ENCODE results near the gene METAP2. TPM values are rescaled to one million over a fixed set of nuclear protein-coding genes. Genes with fewer than 3 reads are reported as not detected.
"Not testable (repeated sequence)": the region's sequence is repeated elsewhere in the genome, so short reads cannot be mapped to it uniquely, and the experiment has no call there.

METAP2 gene
- total RNA-seq, 1 donor from 2014 or later: 55.8 TPM

- no peaks in the 10 kb centered on the region for H3K27me3 ChIP-seq (ENCODE audit: control insufficient read depth in 3 of 3, insufficient read depth in 3 of 3, low read length in 3 of 3)
- H3K9ac ChIP-seq (ENCODE audit: low read depth in 1 of 3, low read length in 3 of 3): no peak overlapping the region
- no peak overlapping the region for H3K4me3 ChIP-seq (ENCODE audit: low read length in 3 of 3)
- peaks cover 5 to 19% (median 11%) of the 10 kb centered on the region in 3 donors for H3K4me1 ChIP-seq (ENCODE audit: control insufficient read depth in 3 of 3, insufficient read depth in 3 of 3, low read length in 3 of 3)
- H3K9me3 ChIP-seq (ENCODE audit: control insufficient read depth in 3 of 3, low read length in 3 of 3): no peaks in the 10 kb centered on the region
- H3K27ac ChIP-seq (ENCODE audit: low read depth, low read length): no peak overlapping the region
- peaks cover 9 to 36% (median 23%) of the 10 kb centered on the region in 3 donors for H3K36me3 ChIP-seq (ENCODE audit: control insufficient read depth in 3 of 3, insufficient read depth in 3 of 3, low read length in 3 of 3)
These were observed 7.9 kb downstream of the METAP2 start for GRCh38 chr12:95481888-95482287.

- Histone ChIP-seq H3K4me1 (ENCODE audit: control insufficient read depth in 3 of 3, insufficient read depth in 3 of 3, low read length in 3 of 3) (peaks cover 5 to 17% (median 11%) of the 10 kb centered on the region in 3 donors), H3K36me3 (ENCODE audit: control insufficient read depth in 3 of 3, insufficient read depth in 3 of 3, low read length in 3 of 3) (peaks cover 8 to 36% (median 27%) of the 10 kb centered on the region in 3 donors)
- H3K9ac ChIP-seq (ENCODE audit: low read depth in 1 of 3, low read length in 3 of 3); H3K27me3 ChIP-seq (ENCODE audit: control insufficient read depth in 3 of 3, insufficient read depth in 3 of 3, low read length in 3 of 3); H3K9me3 ChIP-seq (ENCODE audit: control insufficient read depth in 3 of 3, low read length in 3 of 3); H3K4me3 ChIP-seq (ENCODE audit: low read length in 3 of 3); H3K27ac ChIP-seq (ENCODE audit: low read depth, low read length): not testable (repeated sequence)
These were observed 8.6 kb downstream of the METAP2 start for GRCh38 chr12:95482564-95482963.

GRCh38 chr12:95484524-95484923 is 10.6 kb downstream of the METAP2 start:
- Histone ChIP-seq H3K27ac (ENCODE audit: low read depth, low read length) (no peak overlapping the region), H3K36me3 (ENCODE audit: control insufficient read depth in 3 of 3, insufficient read depth in 3 of 3, low read length in 3 of 3) (peaks cover 7 to 25% (median 13%) of the 10 kb centered on the region in 3 donors), H3K4me3 (ENCODE audit: low read length in 3 of 3) (no peak overlapping the region), H3K9ac (ENCODE audit: low read depth in 1 of 3, low read length in 3 of 3) (no peak overlapping the region), H3K27me3 (ENCODE audit: control insufficient read depth in 3 of 3, insufficient read depth in 3 of 3, low read length in 3 of 3) (no peaks in the 10 kb centered on the region), H3K9me3 (ENCODE audit: control insufficient read depth in 3 of 3, low read length in 3 of 3) (no peaks in the 10 kb centered on the region), H3K4me1 (ENCODE audit: control insufficient read depth in 3 of 3, insufficient read depth in 3 of 3, low read length in 3 of 3) (peaks cover 5 to 9% (median 6%) of the 10 kb centered on the region in 3 donors)

- Histone ChIP-seq H3K27ac (ENCODE audit: low read depth, low read length) (no peak overlapping the region), H3K27me3 (ENCODE audit: control insufficient read depth in 3 of 3, insufficient read depth in 3 of 3, low read length in 3 of 3) (no peaks in the 10 kb centered on the region), H3K9ac (ENCODE audit: low read depth in 1 of 3, low read length in 3 of 3) (no peak overlapping the region), H3K36me3 (ENCODE audit: control insufficient read depth in 3 of 3, insufficient read depth in 3 of 3, low read length in 3 of 3) (peaks cover 13 to 29% (median 15%) of the 10 kb centered on the region in 3 donors), H3K9me3 (ENCODE audit: control insufficient read depth in 3 of 3, low read length in 3 of 3) (no peaks in the 10 kb centered on the region), H3K4me1 (ENCODE audit: control insufficient read depth in 3 of 3, insufficient read depth in 3 of 3, low read length in 3 of 3) (no peaks in the 10 kb centered on the region), H3K4me3 (ENCODE audit: low read length in 3 of 3) (no peak overlapping the region)
These were observed 13.1 kb downstream of the METAP2 start for GRCh38 chr12:95487024-95487423.

- no peaks in the 10 kb centered on the region for H3K4me1 ChIP-seq (ENCODE audit: control insufficient read depth in 3 of 3, insufficient read depth in 3 of 3, low read length in 3 of 3)
- H3K27ac ChIP-seq (ENCODE audit: low read depth, low read length): no peak overlapping the region
- no peaks in the 10 kb centered on the region for H3K9me3 ChIP-seq (ENCODE audit: control insufficient read depth in 3 of 3, low read length in 3 of 3)
- H3K4me3 ChIP-seq (ENCODE audit: low read length in 3 of 3): no peak overlapping the region
- no peaks in the 10 kb centered on the region for H3K27me3 ChIP-seq (ENCODE audit: control insufficient read depth in 3 of 3, insufficient read depth in 3 of 3, low read length in 3 of 3)
- H3K9ac ChIP-seq (ENCODE audit: low read depth in 1 of 3, low read length in 3 of 3): no peak overlapping the region
- peaks cover 19 to 32% (median 22%) of the 10 kb centered on the region in 3 donors for H3K36me3 ChIP-seq (ENCODE audit: control insufficient read depth in 3 of 3, insufficient read depth in 3 of 3, low read length in 3 of 3)
These were observed 18.5 kb downstream of the METAP2 start for GRCh38 chr12:95492462-95492861.

DNA sequence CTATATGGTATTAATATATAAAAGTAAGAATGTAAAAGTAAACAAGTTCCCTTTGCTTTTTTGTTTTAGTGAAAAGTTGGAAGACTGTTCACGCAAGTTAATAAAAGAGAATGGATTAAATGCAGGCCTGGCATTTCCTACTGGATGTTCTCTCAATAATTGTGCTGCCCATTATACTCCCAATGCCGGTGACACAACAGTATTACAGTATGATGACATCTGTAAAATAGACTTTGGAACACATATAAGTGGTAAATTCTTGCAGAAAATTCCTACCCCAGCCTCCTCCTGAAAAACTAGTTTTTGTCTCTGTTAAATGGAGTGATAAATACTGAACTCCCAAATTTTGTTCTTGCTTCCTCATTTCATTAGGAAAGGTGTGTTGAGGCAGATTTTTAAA is 20.9 kb downstream of the METAP2 start:
- no peaks in the 10 kb centered on the region for H3K27me3 ChIP-seq (ENCODE audit: control insufficient read depth in 3 of 3, insufficient read depth in 3 of 3, low read length in 3 of 3)
- no peak overlapping the region for H3K27ac ChIP-seq (ENCODE audit: low read depth, low read length)
- H3K4me1 ChIP-seq (ENCODE audit: control insufficient read depth in 3 of 3, insufficient read depth in 3 of 3, low read length in 3 of 3): no peaks in the 10 kb centered on the region
- no peak overlapping the region for H3K9ac ChIP-seq (ENCODE audit: low read depth in 1 of 3, low read length in 3 of 3)
- no peak overlapping the region for H3K4me3 ChIP-seq (ENCODE audit: low read length in 3 of 3)
- peaks cover 0 to 2% (median 0%) of the 10 kb centered on the region in 3 donors for H3K9me3 ChIP-seq (ENCODE audit: control insufficient read depth in 3 of 3, low read length in 3 of 3)
- H3K36me3 ChIP-seq (ENCODE audit: control insufficient read depth in 3 of 3, insufficient read depth in 3 of 3, low read length in 3 of 3): peaks cover 20 to 45% (median 40%) of the 10 kb centered on the region in 3 donors

DNA sequence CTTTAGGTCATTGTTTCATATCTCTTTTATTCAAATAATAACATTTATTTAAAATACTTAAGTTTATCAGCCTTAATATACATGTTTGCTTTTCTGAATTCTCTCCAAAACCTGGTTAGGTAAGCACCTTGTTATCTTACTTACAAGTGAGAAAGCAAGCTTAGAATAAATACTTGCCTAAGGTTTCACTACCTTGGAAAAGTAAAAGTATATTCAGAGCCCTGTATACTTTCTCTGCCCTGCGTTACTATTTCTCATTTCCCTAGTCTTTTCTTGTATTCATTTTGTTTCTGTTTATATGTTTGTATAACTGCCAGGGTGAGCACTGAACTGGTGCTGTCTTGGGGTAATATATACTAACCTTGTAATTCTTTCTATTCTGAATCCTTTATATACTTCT is 21.5 kb downstream of the METAP2 start:
- H3K9me3 ChIP-seq (ENCODE audit: control insufficient read depth in 3 of 3, low read length in 3 of 3): peaks cover 0 to 2% (median 0%) of the 10 kb centered on the region in 3 donors
- H3K27ac ChIP-seq (ENCODE audit: low read depth, low read length): no peak overlapping the region
- no peaks in the 10 kb centered on the region for H3K27me3 ChIP-seq (ENCODE audit: control insufficient read depth in 3 of 3, insufficient read depth in 3 of 3, low read length in 3 of 3)
- peaks cover 20 to 45% (median 40%) of the 10 kb centered on the region in 3 donors for H3K36me3 ChIP-seq (ENCODE audit: control insufficient read depth in 3 of 3, insufficient read depth in 3 of 3, low read length in 3 of 3)
- H3K4me3 ChIP-seq (ENCODE audit: low read length in 3 of 3): no peak overlapping the region
- no peak overlapping the region for H3K9ac ChIP-seq (ENCODE audit: low read depth in 1 of 3, low read length in 3 of 3)
- no peaks in the 10 kb centered on the region for H3K4me1 ChIP-seq (ENCODE audit: control insufficient read depth in 3 of 3, insufficient read depth in 3 of 3, low read length in 3 of 3)

DNA sequence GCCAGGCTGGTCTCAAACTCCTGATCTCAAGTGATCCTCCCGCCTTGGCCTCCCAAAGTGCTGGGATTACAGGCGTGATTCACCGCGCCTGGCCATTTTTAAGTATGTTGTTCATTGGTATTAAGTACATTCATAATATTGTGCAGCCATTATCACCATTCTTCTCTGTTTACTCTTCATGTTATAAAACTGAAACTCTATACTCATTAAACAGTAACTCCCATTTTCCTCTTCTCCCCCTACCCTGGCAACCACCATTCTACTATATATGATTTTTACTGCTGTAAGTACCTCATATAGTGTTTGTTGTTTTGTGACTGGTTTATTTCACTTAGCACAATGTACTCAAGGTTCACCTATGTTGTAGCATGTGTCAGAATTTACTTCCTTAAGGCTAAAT is 23.1 kb downstream of the METAP2 start:
- Histone ChIP-seq H3K36me3 (ENCODE audit: control insufficient read depth in 3 of 3, insufficient read depth in 3 of 3, low read length in 3 of 3) (peaks cover 14 to 36% (median 35%) of the 10 kb centered on the region in 3 donors), H3K9me3 (ENCODE audit: control insufficient read depth in 3 of 3, low read length in 3 of 3) (peaks cover 0 to 2% (median 0%) of the 10 kb centered on the region in 3 donors), H3K27me3 (ENCODE audit: control insufficient read depth in 3 of 3, insufficient read depth in 3 of 3, low read length in 3 of 3) (no peaks in the 10 kb centered on the region), H3K9ac (ENCODE audit: low read depth in 1 of 3, low read length in 3 of 3) (no peak overlapping the region), H3K4me3 (ENCODE audit: low read length in 3 of 3) (no peak overlapping the region), H3K27ac (ENCODE audit: low read depth, low read length) (no peak overlapping the region), H3K4me1 (ENCODE audit: control insufficient read depth in 3 of 3, insufficient read depth in 3 of 3, low read length in 3 of 3) (no peaks in the 10 kb centered on the region)

- Histone ChIP-seq H3K27me3 (ENCODE audit: control insufficient read depth in 3 of 3, insufficient read depth in 3 of 3, low read length in 3 of 3) (no peaks in the 10 kb centered on the region), H3K9ac (ENCODE audit: low read depth in 1 of 3, low read length in 3 of 3) (no peak overlapping the region), H3K4me1 (ENCODE audit: control insufficient read depth in 3 of 3, insufficient read depth in 3 of 3, low read length in 3 of 3) (no peaks in the 10 kb centered on the region), H3K9me3 (ENCODE audit: control insufficient read depth in 3 of 3, low read length in 3 of 3) (peaks cover 0 to 2% (median 0%) of the 10 kb centered on the region in 3 donors), H3K4me3 (ENCODE audit: low read length in 3 of 3) (no peak overlapping the region), H3K36me3 (ENCODE audit: control insufficient read depth in 3 of 3, insufficient read depth in 3 of 3, low read length in 3 of 3) (peaks cover 17 to 43% (median 40%) of the 10 kb centered on the region in 3 donors), H3K27ac (ENCODE audit: low read depth, low read length) (no peak overlapping the region)
These were observed 25.0 kb downstream of the METAP2 start for GRCh38 chr12:95498968-95499367.

GRCh38 chr12:95499772-95500171 is 25.8 kb downstream of the METAP2 start:
- Histone ChIP-seq H3K4me1 (ENCODE audit: control insufficient read depth in 3 of 3, insufficient read depth in 3 of 3, low read length in 3 of 3) (no peaks in the 10 kb centered on the region), H3K9me3 (ENCODE audit: control insufficient read depth in 3 of 3, low read length in 3 of 3) (peaks cover 0 to 2% (median 0%) of the 10 kb centered on the region in 3 donors), H3K4me3 (ENCODE audit: low read length in 3 of 3) (no peak overlapping the region), H3K36me3 (ENCODE audit: control insufficient read depth in 3 of 3, insufficient read depth in 3 of 3, low read length in 3 of 3) (peaks cover 22 to 51% (median 43%) of the 10 kb centered on the region in 3 donors), H3K9ac (ENCODE audit: low read depth in 1 of 3, low read length in 3 of 3) (no peak overlapping the region), H3K27me3 (ENCODE audit: control insufficient read depth in 3 of 3, insufficient read depth in 3 of 3, low read length in 3 of 3) (no peaks in the 10 kb centered on the region), H3K27ac (ENCODE audit: low read depth, low read length) (no peak overlapping the region)

Data from skeletal muscle tissue (tissue), 4 donors.